DND-41 (cell line): Measurements from ENCODE around the gene DUSP1.

Source experiments
- CTCF ChIP-seq: IDR thresholded peaks from 2 replicates; pipeline ENCODE4 v1.5.1; 2012; ENCODE audit warnings: borderline replicate concordance, low read length, moderate library complexity, mild to moderate bottlenecking; ENCODE audit not compliant: poor library complexity, severe bottlenecking; ENCODE audit errors: extremely low read depth
- EZH2 ChIP-seq: IDR thresholded peaks from 3 replicates; pipeline ENCODE4 v1.6.1; 2012; ENCODE audit warnings: borderline replicate concordance, low read depth, mild to moderate bottlenecking, moderate library complexity, low read length, inconsistent platforms; ENCODE audit not compliant: severe bottlenecking

- TF ChIP-seq CTCF (no peak), EZH2 (no peak)
Observed at GRCh38 chr5:172791726-172792445, 20.9 kb upstream of the DUSP1 start.
